HG03442 (cell line): Measurements from ENCODE around the gene CHRNB1.

ENCODE experiments used
- ATAC-seq: cut with Tn5 transposase; IDR thresholded peaks from one replicate; pipeline ENCODE4 v1.9.1; 2021; ENCODE audit warnings: mild to moderate bottlenecking, moderate library complexity; ENCODE audit not compliant: unreplicated experiment

Gene CHRNB1, protein sequence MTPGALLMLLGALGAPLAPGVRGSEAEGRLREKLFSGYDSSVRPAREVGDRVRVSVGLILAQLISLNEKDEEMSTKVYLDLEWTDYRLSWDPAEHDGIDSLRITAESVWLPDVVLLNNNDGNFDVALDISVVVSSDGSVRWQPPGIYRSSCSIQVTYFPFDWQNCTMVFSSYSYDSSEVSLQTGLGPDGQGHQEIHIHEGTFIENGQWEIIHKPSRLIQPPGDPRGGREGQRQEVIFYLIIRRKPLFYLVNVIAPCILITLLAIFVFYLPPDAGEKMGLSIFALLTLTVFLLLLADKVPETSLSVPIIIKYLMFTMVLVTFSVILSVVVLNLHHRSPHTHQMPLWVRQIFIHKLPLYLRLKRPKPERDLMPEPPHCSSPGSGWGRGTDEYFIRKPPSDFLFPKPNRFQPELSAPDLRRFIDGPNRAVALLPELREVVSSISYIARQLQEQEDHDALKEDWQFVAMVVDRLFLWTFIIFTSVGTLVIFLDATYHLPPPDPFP

GRCh38 chr17:7444682-7445618, at the start of gene CHRNB1:
Gene CHRNB1, plus strand, starts transcription at chr17:7445061. Its CDS starts 67 bp downstream, at chr17:7445128.
- no peak for ATAC-seq

DNA sequence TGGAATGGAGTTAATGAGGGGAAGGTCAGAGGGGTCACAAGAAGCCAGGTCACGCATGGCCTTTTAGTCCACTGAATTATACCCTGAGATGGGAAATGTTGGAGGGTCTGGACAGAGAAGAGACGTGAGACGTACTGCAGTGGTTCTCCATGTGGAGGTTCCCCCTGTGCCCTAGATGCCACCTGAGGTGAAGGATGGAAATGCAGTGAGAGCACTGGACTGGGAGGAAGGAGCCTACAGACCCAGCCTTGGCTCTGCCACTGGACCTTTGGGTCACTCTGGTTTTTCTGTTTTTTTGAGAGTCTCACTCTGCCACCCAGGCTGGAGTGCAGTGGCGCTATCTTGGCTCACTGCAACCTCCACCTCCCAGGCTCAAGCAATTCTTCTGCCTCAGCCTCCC, 48.7 kb upstream of the CHRNB1 start:
- no peak for ATAC-seq

DNA sequence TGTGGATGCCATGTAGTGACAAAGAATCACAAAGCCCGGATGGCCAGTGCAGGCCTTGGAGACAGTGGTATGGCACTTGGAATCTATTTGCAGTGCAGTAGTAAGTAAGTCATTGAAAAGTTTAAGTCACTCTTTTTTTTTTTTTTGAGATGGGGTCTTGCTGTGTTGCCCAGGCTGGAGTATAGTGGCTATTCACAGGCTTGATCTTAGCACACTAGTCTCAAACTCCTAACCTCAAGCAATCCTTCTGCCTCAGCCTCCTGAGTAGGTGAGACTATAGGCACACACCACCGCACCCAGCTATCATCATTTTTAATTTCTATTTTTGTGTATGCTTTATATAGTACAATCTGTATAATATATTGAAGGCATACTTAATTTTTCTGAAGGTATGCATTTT, 46.2 kb upstream of the CHRNB1 start:
- no peak for ATAC-seq

DNA sequence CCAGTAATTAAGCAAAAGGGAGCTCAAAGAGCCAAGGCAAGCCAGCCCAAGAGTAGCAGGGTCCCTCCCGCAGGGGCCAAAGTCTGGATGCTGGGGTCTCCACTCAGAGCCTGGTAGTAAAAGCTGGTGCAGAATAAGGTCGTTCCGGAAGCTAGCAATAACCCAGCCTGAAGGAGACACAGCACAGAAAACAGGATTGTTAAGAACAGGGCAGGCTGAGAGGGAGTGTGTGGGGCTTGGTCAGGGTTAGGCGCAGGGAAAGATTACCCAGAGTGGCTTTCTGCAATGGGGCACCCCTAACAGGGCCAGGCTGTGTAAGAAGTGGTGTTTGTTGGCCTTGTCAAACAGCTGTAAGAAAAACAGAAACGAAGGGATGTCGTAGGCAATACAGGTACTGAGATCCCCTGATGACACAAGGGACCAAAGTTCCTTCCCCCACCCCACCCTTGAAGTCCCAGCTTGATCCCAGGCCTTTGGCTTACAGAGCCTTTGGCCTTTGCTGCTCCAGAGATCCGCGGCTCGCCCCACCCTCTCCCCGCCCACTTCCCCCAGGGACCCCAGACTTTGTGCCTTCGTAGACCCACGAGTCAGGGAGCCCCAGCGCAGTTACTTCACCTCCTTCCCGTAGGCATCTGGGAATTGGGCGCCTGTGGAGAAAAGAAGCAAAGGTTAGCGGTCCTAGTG, 41.7 kb upstream of the CHRNB1 start:
- ATAC-seq = no peak

GRCh38 chr17:7403727-7403976, 41.2 kb upstream of the CHRNB1 start:
- ATAC-seq = no peak

GRCh38 chr17:7403977-7404736, 40.7 kb upstream of the CHRNB1 start, which contains the start of gene TMEM256:
Gene TMEM256, minus strand, starts transcription at chr17:7404097. Its CDS starts 13 bp downstream, at chr17:7404084.
- ATAC-seq = peak; percentile 88

- no peak for ATAC-seq
These were observed 40.0 kb upstream of the CHRNB1 start for GRCh38 chr17:7404737-7405349.

- no peak for ATAC-seq
These were observed 39.3 kb upstream of the CHRNB1 start for GRCh38 chr17:7405350-7406234.

- ATAC-seq = no peak
These were observed 38.5 kb upstream of the CHRNB1 start for GRCh38 chr17:7406235-7406825.

DNA sequence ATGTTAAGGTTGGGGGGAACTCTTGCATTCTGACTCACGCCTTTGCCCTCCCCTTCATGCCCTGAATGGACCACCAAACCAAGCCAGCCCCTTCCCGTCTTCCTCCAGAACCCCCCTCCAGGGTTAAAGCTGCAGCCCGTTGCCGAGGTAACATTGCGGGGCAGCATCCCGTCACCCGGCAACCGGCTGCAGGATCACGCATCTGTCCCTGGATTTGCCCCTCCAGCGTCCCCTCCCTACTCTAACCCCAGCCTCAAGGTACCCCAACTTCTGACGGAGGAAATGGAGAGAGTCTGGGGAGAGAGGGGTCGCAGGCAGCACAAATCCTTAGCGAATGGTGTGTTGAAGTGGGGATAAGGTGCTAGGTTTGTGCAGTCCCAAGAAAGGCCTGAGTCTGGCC, 37.8 kb upstream of the CHRNB1 start:
- no peak for ATAC-seq

- no peak for ATAC-seq
These were observed 37.2 kb upstream of the CHRNB1 start, which contains the start of gene NLGN2 for GRCh38 chr17:7407485-7408251. Gene NLGN2, plus strand, starts transcription at chr17:7407845. Its CDS starts 411 bp downstream, at chr17:7408256.

DNA sequence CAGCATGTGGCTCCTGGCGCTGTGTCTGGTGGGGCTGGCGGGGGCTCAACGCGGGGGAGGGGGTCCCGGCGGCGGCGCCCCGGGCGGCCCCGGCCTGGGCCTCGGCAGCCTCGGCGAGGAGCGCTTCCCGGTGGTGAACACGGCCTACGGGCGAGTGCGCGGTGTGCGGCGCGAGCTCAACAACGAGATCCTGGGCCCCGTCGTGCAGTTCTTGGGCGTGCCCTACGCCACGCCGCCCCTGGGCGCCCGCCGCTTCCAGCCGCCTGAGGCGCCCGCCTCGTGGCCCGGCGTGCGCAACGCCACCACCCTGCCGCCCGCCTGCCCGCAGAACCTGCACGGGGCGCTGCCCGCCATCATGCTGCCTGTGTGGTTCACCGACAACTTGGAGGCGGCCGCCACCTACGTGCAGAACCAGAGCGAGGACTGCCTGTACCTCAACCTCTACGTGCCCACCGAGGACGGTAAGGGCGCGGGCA, 36.6 kb upstream of the CHRNB1 start:
- no peak for ATAC-seq

GRCh38 chr17:7408863-7409262, 36.0 kb upstream of the CHRNB1 start:
- no peak for ATAC-seq

- ATAC-seq = no peak
These were observed 35.1 kb upstream of the CHRNB1 start for GRCh38 chr17:7409716-7410115.

DNA sequence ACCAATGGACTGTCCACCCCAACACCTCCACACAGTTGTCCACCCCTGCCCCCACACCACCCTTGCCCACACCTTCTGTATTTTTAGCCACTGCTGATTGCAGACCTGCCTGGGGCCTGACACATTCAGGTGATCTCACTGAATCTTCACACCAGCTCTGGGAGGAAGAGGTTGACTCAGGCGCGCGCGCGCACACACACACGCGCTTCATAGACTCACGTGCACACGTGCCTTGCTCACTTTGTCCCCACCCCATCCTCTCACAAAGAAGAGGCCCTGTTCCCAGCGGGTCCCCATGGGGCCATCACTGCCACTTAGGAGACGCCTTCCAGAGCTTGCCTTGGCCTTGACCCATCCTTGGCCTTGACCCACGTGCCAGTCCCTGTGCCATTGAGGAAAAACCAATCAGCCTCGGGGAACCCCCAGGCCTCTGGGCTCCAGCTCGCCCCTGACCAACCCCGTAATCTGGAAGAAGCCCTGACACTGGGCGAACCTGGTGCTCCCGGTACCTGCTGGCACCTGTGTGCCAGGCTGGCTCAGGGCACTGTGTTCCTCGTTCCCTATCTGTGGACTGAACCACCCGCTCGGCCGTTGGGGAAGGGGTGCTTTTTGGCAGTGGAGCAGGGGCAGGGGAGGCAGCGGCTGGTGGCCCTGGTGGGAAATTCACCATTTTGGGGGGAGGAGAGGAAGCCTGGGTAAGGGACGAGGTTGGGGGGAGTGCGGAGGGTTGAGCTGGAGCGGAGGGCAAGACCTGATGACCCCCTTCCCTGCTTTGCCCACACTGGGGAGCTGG, 34.0 kb upstream of the CHRNB1 start:
- ATAC-seq = no peak

- no peak for ATAC-seq
These were observed 33.5 kb upstream of the CHRNB1 start for GRCh38 chr17:7411427-7411750.

DNA sequence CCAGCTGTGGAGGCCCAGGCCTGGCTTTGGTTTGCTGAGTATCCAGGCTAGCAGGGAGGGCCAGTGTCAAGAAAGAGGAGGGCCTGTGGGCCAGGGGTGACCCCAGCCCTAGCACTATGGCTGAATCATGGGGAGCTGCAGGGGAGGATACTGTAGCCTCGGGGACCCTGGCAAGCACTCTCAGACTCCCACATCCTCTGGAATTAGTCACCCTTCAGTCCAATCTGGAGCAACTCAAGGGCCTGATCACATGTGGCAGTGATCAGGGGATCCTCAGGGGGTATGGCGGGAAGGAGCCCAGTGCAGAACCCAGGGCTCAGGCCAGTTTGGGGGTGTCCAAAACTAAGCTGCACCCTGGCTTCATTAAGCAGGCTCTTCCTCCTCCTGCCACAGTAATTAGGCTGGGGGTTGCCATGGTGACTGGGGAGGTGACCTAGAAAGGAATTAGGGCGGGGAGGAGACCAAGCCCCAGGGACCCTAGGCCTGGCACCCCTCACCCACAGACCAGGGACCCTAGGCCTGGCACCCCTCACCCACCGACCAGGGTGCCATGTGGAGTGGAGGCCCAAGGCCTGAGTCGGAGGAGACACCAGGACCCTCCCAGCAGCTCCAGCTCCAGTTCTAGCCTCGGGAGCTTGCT, 31.4 kb upstream of the CHRNB1 start:
- ATAC-seq = no peak
